Right lobe of liver (tissue), 4 donors: ENCODE data around the gene UVSSA.

Experiments
- POLR2A ChIP-seq: fragments of 450-650 bp; IDR thresholded peaks from one replicate; pipeline ENCODE4 v1.6.1; 2017; ENCODE audit warnings: antibody characterized with exemption, mild to moderate bottlenecking
- TF ChIP-seq, protein P1 (sequence below), 4 donors: fragments of 200-600 bp in 3 of 4; fragments of 450-650 bp in 1 of 4; IDR thresholded peaks; one replicate each; pipeline versions ENCODE4 v1.5.1 to v1.8.0; 2016 to 2022; ENCODE audit warnings: antibody characterized with exemption in 4 of 4, mild to moderate bottlenecking in 2 of 4
- donor health status: DM: no; HTN: no; CAD: no.
- donor health status: DM: no; HTN: no; CAD: no.
- donor health status: DM: no; HTN: yes; CAD: no.

DNA sequence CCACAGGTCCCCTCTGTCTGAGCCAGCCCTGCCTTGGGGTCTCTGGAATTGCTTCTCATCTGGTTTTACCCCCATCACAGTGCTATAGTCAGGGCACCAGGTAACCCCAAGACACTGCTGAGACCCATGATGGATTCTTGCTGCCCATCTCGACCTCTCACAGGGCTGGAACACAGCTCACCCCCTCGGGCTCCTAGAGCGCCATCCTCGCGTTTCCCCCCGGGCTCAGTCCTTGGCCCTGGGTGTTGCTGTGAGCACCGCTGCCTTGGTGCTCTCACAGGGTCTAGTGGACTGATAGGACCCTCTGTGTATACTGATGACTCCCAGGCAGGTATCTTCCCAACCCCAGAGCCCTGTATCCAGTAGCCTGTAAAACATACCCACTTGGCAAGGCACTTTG, 48.5 kb upstream of the UVSSA start:
- TF ChIP-seq, protein P1, sequence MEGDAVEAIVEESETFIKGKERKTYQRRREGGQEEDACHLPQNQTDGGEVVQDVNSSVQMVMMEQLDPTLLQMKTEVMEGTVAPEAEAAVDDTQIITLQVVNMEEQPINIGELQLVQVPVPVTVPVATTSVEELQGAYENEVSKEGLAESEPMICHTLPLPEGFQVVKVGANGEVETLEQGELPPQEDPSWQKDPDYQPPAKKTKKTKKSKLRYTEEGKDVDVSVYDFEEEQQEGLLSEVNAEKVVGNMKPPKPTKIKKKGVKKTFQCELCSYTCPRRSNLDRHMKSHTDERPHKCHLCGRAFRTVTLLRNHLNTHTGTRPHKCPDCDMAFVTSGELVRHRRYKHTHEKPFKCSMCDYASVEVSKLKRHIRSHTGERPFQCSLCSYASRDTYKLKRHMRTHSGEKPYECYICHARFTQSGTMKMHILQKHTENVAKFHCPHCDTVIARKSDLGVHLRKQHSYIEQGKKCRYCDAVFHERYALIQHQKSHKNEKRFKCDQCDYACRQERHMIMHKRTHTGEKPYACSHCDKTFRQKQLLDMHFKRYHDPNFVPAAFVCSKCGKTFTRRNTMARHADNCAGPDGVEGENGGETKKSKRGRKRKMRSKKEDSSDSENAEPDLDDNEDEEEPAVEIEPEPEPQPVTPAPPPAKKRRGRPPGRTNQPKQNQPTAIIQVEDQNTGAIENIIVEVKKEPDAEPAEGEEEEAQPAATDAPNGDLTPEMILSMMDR (IDR thresholded peaks at IDR 0.05): no peak
- TF ChIP-seq POLR2A: no peak
